ENCODE results near the gene NFRKB. TPM values are rescaled to one million over a fixed set of nuclear protein-coding genes. Genes with fewer than 3 reads are reported as not detected.

Gene NFRKB
- total RNA-seq, 2 donors from 2014 or later = 41.8 to 44.0 TPM

Other genes with a start within 250 kb of the NFRKB start
- 1 to 10 TPM; 2.4 to 4.4 TPM for gene TMEM45B, start 79.7 kb downstream of the NFRKB start, total RNA-seq
- gene PRDM10, start 107.3 kb upstream of the NFRKB start, total RNA-seq = 10 to 100 TPM; 12.2 to 16.6 TPM
- gene APLP2, start 174.3 kb upstream of the NFRKB start, total RNA-seq = 10 to 100 TPM; 31.2 to 34.0 TPM